A204.1 (cell line): Measurements from ENCODE around the gene TNFRSF25.

ENCODE experiments used
- FAIRE-seq: peaks from 2 replicates; lab custom pipeline; 2012; peaks lifted over from hg19 to GRCh38; lab: Jason Lieb, UNC

The TNFRSF25 gene

GRCh38 chr1:6466023-6466422 lies at the start of gene TNFRSF25:
Gene TNFRSF25, minus strand, starts transcription at chr1:6466173. Its CDS starts 66 bp downstream, at chr1:6466107.
- no peak for FAIRE-seq

GRCh38 chr1:6515771-6516170 lies 49.8 kb upstream of the TNFRSF25 start:
- no peak for FAIRE-seq

- FAIRE-seq: no peak
These were observed 47.4 kb upstream of the TNFRSF25 start for GRCh38 chr1:6513320-6513801.

GRCh38 chr1:6512908-6513280 lies 46.9 kb upstream of the TNFRSF25 start:
- no peak for FAIRE-seq

- no peak for FAIRE-seq
These were observed 46.4 kb upstream of the TNFRSF25 start for GRCh38 chr1:6512245-6512907.

GRCh38 chr1:6511561-6512244 lies 45.7 kb upstream of the TNFRSF25 start:
- no peak for FAIRE-seq

- no peak for FAIRE-seq
These were observed 45.1 kb upstream of the TNFRSF25 start for GRCh38 chr1:6511056-6511455.

GRCh38 chr1:6510493-6510892 lies 44.5 kb upstream of the TNFRSF25 start:
- no peak for FAIRE-seq

- no peak for FAIRE-seq
These were observed 43.9 kb upstream of the TNFRSF25 start for GRCh38 chr1:6509919-6510291.

- no peak for FAIRE-seq
These were observed 43.4 kb upstream of the TNFRSF25 start for GRCh38 chr1:6509220-6509918.

GRCh38 chr1:6508816-6509189 lies 42.8 kb upstream of the TNFRSF25 start:
- no peak for FAIRE-seq

- FAIRE-seq: no peak
These were observed 42.3 kb upstream of the TNFRSF25 start for GRCh38 chr1:6508154-6508815.

GRCh38 chr1:6507461-6507911 lies 41.5 kb upstream of the TNFRSF25 start:
- FAIRE-seq: no peak

GRCh38 chr1:6507037-6507428 lies 41.1 kb upstream of the TNFRSF25 start:
- FAIRE-seq: no peak

GRCh38 chr1:6506210-6507036 lies 40.5 kb upstream of the TNFRSF25 start:
- no peak for FAIRE-seq

- no peak for FAIRE-seq
These were observed 39.6 kb upstream of the TNFRSF25 start for GRCh38 chr1:6505367-6506209.

- no peak for FAIRE-seq
These were observed 38.9 kb upstream of the TNFRSF25 start for GRCh38 chr1:6504887-6505286.

- no peak for FAIRE-seq
These were observed 38.1 kb upstream of the TNFRSF25 start for GRCh38 chr1:6503884-6504602.

- FAIRE-seq: no peak
These were observed 36.3 kb upstream of the TNFRSF25 start for GRCh38 chr1:6502000-6502891.
